Measurements from ENCODE around the gene SNAI3.
A peak's percentile ranks its signal among the peaks of the same experiment; 100 is the strongest.

SNAI3 gene

GRCh38 chr16:88651276-88651988 lies 34.9 kb downstream of the SNAI3 start:
- ATAC-seq, result peak; percentile 2; the same call in 2 of the 3 replicates
- no peak for TF ChIP-seq ISL1 (CRISPR knock-in tag; IDR thresholded peaks at IDR 0.05)
- TF ChIP-seq ESRRG (CRISPR knock-in tag; IDR thresholded peaks at IDR 0.05), result no peak

GRCh38 chr16:88650749-88651275 lies 35.5 kb downstream of the SNAI3 start, which contains the start of gene CYBA:
CYBA (minus strand) TSS chr16:88651053; CDS start chr16:88651013, 40 bp downstream.
- ATAC-seq, result peak; percentile 87
- TF ChIP-seq RARB (CRISPR knock-in tag; IDR thresholded peaks at IDR 0.05) (no peak), SNAI2 (CRISPR knock-in tag; IDR thresholded peaks at IDR 0.05) (no peak), OSR1 (CRISPR knock-in tag; IDR thresholded peaks at IDR 0.05) (no peak), ARNTL (CRISPR knock-in tag; IDR thresholded peaks at IDR 0.05; ENCODE audit: borderline replicate concordance, low read depth) (no peak)

GRCh38 chr16:88649924-88650748 lies 36.2 kb downstream of the SNAI3 start:
- TF ChIP-seq ZNF565 (CRISPR knock-in tag; conservative IDR thresholded peaks at IDR 0.05; ENCODE audit: low read depth) (no peak), RARB (CRISPR knock-in tag; IDR thresholded peaks at IDR 0.05) (no peak), TCF4 (CRISPR knock-in tag; IDR thresholded peaks at IDR 0.05; ENCODE audit: borderline replicate concordance) (no peak), ESRRG (CRISPR knock-in tag; IDR thresholded peaks at IDR 0.05) (no peak), ISL1 (CRISPR knock-in tag; IDR thresholded peaks at IDR 0.05) (no peak), TSHZ2 (CRISPR knock-in tag; IDR thresholded peaks at IDR 0.05) (no peak), SNAI2 (CRISPR knock-in tag; IDR thresholded peaks at IDR 0.05) (no peak), POU6F1 (CRISPR knock-in tag; IDR thresholded peaks at IDR 0.05; ENCODE audit: borderline replicate concordance, low read depth) (no peak)
- ATAC-seq, result peak; percentile 65

- no peak for TF ChIP-seq TSHZ2 (CRISPR knock-in tag; IDR thresholded peaks at IDR 0.05)
- no peak for ATAC-seq
Observed at GRCh38 chr16:88649195-88649923, 36.9 kb downstream of the SNAI3 start.

GRCh38 chr16:88647178-88648070 lies 38.9 kb downstream of the SNAI3 start:
- ATAC-seq, result no peak
- TF ChIP-seq ZFP3 (CRISPR knock-in tag; IDR thresholded peaks at IDR 0.05), result no peak
- no peak for TF ChIP-seq TSHZ2 (CRISPR knock-in tag; IDR thresholded peaks at IDR 0.05)
- no peak for TF ChIP-seq ZC3H10 (CRISPR knock-in tag; IDR thresholded peaks at IDR 0.05)
- TF ChIP-seq ISL1 (CRISPR knock-in tag; IDR thresholded peaks at IDR 0.05), result no peak
- TF ChIP-seq TOX (CRISPR knock-in tag; IDR thresholded peaks at IDR 0.05; ENCODE audit: borderline replicate concordance), result no peak
- TF ChIP-seq ARNTL (CRISPR knock-in tag; IDR thresholded peaks at IDR 0.05; ENCODE audit: borderline replicate concordance, low read depth), result no peak
- no peak for TF ChIP-seq BACH2 (CRISPR knock-in tag; IDR thresholded peaks at IDR 0.05; ENCODE audit: borderline replicate concordance)
- TF ChIP-seq SNAI2 (CRISPR knock-in tag; IDR thresholded peaks at IDR 0.05), result no peak
- TF ChIP-seq ZNF70 (CRISPR knock-in tag; IDR thresholded peaks at IDR 0.05), result no peak
- no peak for TF ChIP-seq ZNF565 (CRISPR knock-in tag; conservative IDR thresholded peaks at IDR 0.05; ENCODE audit: low read depth)
- no peak for TF ChIP-seq GLIS3 (CRISPR knock-in tag; IDR thresholded peaks at IDR 0.05)
